DMS153 (cell line): Measurements from ENCODE around the gene DDX10.
"Not testable (repeated sequence)": the region's sequence is repeated elsewhere in the genome, so short reads cannot be mapped to it uniquely, and the experiment has no call there.

Experiments used
- DNase-seq: peaks from one replicate; lab custom pipeline; 2025; lab: John Stamatoyannopoulos, UW

DDX10 gene

GRCh38 chr11:108823960-108824359 lies 159.1 kb downstream of the DDX10 start:
- not testable (repeated sequence) for DNase-seq

GRCh38 chr11:108824545-108824944 lies 159.7 kb downstream of the DDX10 start:
- no peak for DNase-seq

- no peak for DNase-seq
Measured at GRCh38 chr11:108825381-108825780, 160.5 kb downstream of the DDX10 start.

GRCh38 chr11:108826136-108826535 lies 161.3 kb downstream of the DDX10 start:
- no peak for DNase-seq

- DNase-seq, result no peak
Measured at GRCh38 chr11:108835624-108836023, 170.8 kb downstream of the DDX10 start.

GRCh38 chr11:108836541-108836940 lies 171.7 kb downstream of the DDX10 start:
- no peak for DNase-seq

GRCh38 chr11:108838102-108838791 lies 173.4 kb downstream of the DDX10 start:
- DNase-seq, result no peak

GRCh38 chr11:108838792-108839105 lies 173.9 kb downstream of the DDX10 start:
- no peak for DNase-seq

GRCh38 chr11:108846009-108846408 lies 181.1 kb downstream of the DDX10 start:
- no peak for DNase-seq

- DNase-seq, result no peak
Measured at GRCh38 chr11:108847298-108847990, 182.6 kb downstream of the DDX10 start.

GRCh38 chr11:108851781-108852180 lies 186.9 kb downstream of the DDX10 start:
- no peak for DNase-seq

GRCh38 chr11:108852701-108853100 lies 187.8 kb downstream of the DDX10 start:
- DNase-seq, result no peak

GRCh38 chr11:108853151-108853550 lies 188.3 kb downstream of the DDX10 start:
- no peak for DNase-seq

GRCh38 chr11:108853864-108854263 lies 189.0 kb downstream of the DDX10 start:
- DNase-seq, result no peak

GRCh38 chr11:108854346-108854745 lies 189.5 kb downstream of the DDX10 start:
- DNase-seq, result no peak

GRCh38 chr11:108857382-108857781 lies 192.5 kb downstream of the DDX10 start:
- DNase-seq, result no peak

- no peak for DNase-seq
Measured at GRCh38 chr11:108858622-108859021, 193.8 kb downstream of the DDX10 start.

GRCh38 chr11:108859510-108859909 lies 194.6 kb downstream of the DDX10 start:
- DNase-seq, result no peak

- no peak for DNase-seq
Measured at GRCh38 chr11:108863528-108863927, 198.7 kb downstream of the DDX10 start.

- DNase-seq, result no peak
Measured at GRCh38 chr11:108865406-108865805, 200.5 kb downstream of the DDX10 start.

- no peak for DNase-seq
Measured at GRCh38 chr11:108866781-108867180, 201.9 kb downstream of the DDX10 start.

- DNase-seq, result no peak
Measured at GRCh38 chr11:108870373-108871020, 205.6 kb downstream of the DDX10 start.

- DNase-seq, result no peak
Measured at GRCh38 chr11:108871152-108871551, 206.3 kb downstream of the DDX10 start.
